Hepatocyte (in vitro differentiated cells): ENCODE data around the gene LDLRAP1.

Source experiments
- CTCF ChIP-seq: fragments of 200-600 bp; sonication (generic); IDR thresholded peaks from 2 replicates; pipeline ENCODE4 v1.5.1; 2016; ENCODE audit warnings: antibody characterized with exemption, mild to moderate bottlenecking; ENCODE audit not compliant: poor library complexity
- EZH2 ChIP-seq: fragments of 200-600 bp; sonication (generic); IDR thresholded peaks from 2 replicates; pipeline ENCODE4 v1.6.1; 2016; ENCODE audit warnings: antibody characterized with exemption, mild to moderate bottlenecking, borderline replicate concordance
- EZH2phosphoT487 ChIP-seq: fragments of 200-600 bp; sonication (generic); IDR thresholded peaks from one replicate; pipeline ENCODE4 v1.6.1; 2018; ENCODE audit warnings: antibody characterized with exemption, mild to moderate bottlenecking, low read depth, moderate library complexity; ENCODE audit not compliant: unreplicated experiment, severe bottlenecking

- TF ChIP-seq CTCF (no peak), EZH2phosphoT487 (no peak), EZH2 (no peak)
These were observed 12.3 kb upstream of the LDLRAP1 start for GRCh38 chr1:25531082-25531461.
